A549 (cell line): ENCODE data around the gene PLCD1. TPM values are rescaled to one million over a fixed set of nuclear protein-coding genes. Genes with fewer than 3 reads are reported as not detected.

Source experiments
- ATAC-seq, 2 experiments: fragments of 200-7000 bp in 1 of 2; fragments of >200 bp in 1 of 2; cut with Nextera tagmentation in 1 of 2; cut with Tn5 transposase in 1 of 2; 3 replicates each; pipeline versions ENCODE4 v1.8.0 to v1.9.1; 2018 to 2020; ENCODE audit warnings: mild to moderate bottlenecking in 1 of 2, moderate library complexity in 1 of 2
- CTCF ChIA-PET: fragments of 300-600 bp; sonication (Branson Sonifier 250); formaldehyde crosslinking; extraction: SDS; loops from one replicate; lab custom pipeline; 2021; ENCODE audit warnings: antibody characterized with exemption, inconsistent platforms; lab: Yijun Ruan, JAX
- POLR2A ChIA-PET: fragments of 350-600 bp; formaldehyde crosslinking; extraction: SDS; loops from one replicate; lab custom pipeline; 2021; ENCODE audit warnings: antibody characterized with exemption, inconsistent platforms; lab: Yijun Ruan, JAX
- DNase-seq, 2 experiments: peaks; one replicate each; pipeline versions ENCODE4 v3.0.0 to v3.0.0-alpha.2; 2011 to 2016; ENCODE audit warnings: low read depth in 1 of 2, low spot score in 1 of 2
- FAIRE-seq: peaks from 2 replicates; lab custom pipeline; 2011; peaks lifted over from hg19 to GRCh38; lab: Jason Lieb, UNC
- H3K27ac ChIP-seq, 2 experiments: fragments of >200 bp; sonication (Bioruptor Twin); formaldehyde crosslinking; 3 replicates each; pipeline ENCODE4 v1.5.1; 2016 to 2017
- H3K4me1 ChIP-seq: fragments of >200 bp; sonication (Bioruptor Twin); formaldehyde crosslinking; 3 replicates; pipeline ENCODE4 v1.6.1; 2016
- H3K4me2 ChIP-seq: fragments of >200 bp; sonication (Bioruptor Twin); formaldehyde crosslinking; 3 replicates; pipeline ENCODE4 v1.6.1; 2016
- H3K4me3 ChIP-seq: fragments of >200 bp; sonication (Bioruptor Twin); formaldehyde crosslinking; 3 replicates; pipeline ENCODE4 v1.5.1; 2016
- H3K9me3 ChIP-seq: fragments of >200 bp; sonication (Bioruptor Twin); formaldehyde crosslinking; 3 replicates; pipeline ENCODE4 v1.6.1; 2016
- CHD2 ChIP-seq: fragments of 150-350 bp; IDR thresholded peaks from 2 replicates; pipeline ENCODE4 v1.6.1; 2014; ENCODE audit warnings: low read length; ENCODE audit not compliant: partially characterized antibody
- CTCF ChIP-seq: fragments of >200 bp; sonication (Bioruptor Twin); formaldehyde crosslinking; IDR thresholded peaks from 3 replicates; pipeline ENCODE4 v1.5.1; 2016
- FOSB ChIP-seq: fragments of 250-450 bp; sonication (Bioruptor Pico); IDR thresholded peaks from 2 replicates; pipeline ENCODE4 v1.5.0; 2020; ENCODE audit warnings: mild to moderate bottlenecking, moderate library complexity
- FOSL2 ChIP-seq, 2 experiments: fragments of 450-650 bp in 1 of 2; fragments of >200 bp in 1 of 2; sonication (Bioruptor Twin) in 1 of 2; formaldehyde crosslinking; IDR thresholded peaks; 2 replicates each; pipeline versions ENCODE4 v1.5.0 to v1.6.1; 2016 to 2020; ENCODE audit warnings: mild to moderate bottlenecking in 1 of 2, moderate library complexity in 1 of 2
- GATA3 ChIP-seq: IDR thresholded peaks from 2 replicates; pipeline ENCODE4 v1.6.1; 2012; ENCODE audit warnings: borderline replicate concordance
- HEYL ChIP-seq: fragments of 250-450 bp; sonication (Bioruptor Pico); IDR thresholded peaks from 2 replicates; pipeline ENCODE4 v1.8.0; 2021; ENCODE audit warnings: mild to moderate bottlenecking, moderate library complexity
- HOXA7 ChIP-seq: fragments of 250-450 bp; sonication (Bioruptor Pico); IDR thresholded peaks from 2 replicates; pipeline ENCODE4 v1.5.0; 2020; ENCODE audit warnings: mild to moderate bottlenecking, moderate library complexity
- MAX ChIP-seq: IDR thresholded peaks from 2 replicates; pipeline ENCODE4 v1.6.1; 2012
- MYC ChIP-seq: IDR thresholded peaks from 2 replicates; pipeline ENCODE4 v1.6.1; 2012; ENCODE audit warnings: mild to moderate bottlenecking, inconsistent platforms, low read length, improper control_type of control experiment, borderline replicate concordance
- NFE2L2 ChIP-seq: fragments of 150-350 bp; conservative IDR thresholded peaks from 2 replicates; pipeline ENCODE4 v1.6.1; 2014; ENCODE audit warnings: low read length
- PBX3 ChIP-seq: IDR thresholded peaks from 2 replicates; pipeline ENCODE4 v1.6.1; 2012
- RAD21 ChIP-seq, 2 experiments: fragments of >200 bp in 1 of 2; sonication (Bioruptor Twin) in 1 of 2; formaldehyde crosslinking in 1 of 2; IDR thresholded peaks in 1 of 2; conservative IDR thresholded peaks in 1 of 2; 2 replicates in 1 of 2; 3 replicates in 1 of 2; pipeline ENCODE4 v1.6.1; 2012 to 2018; ENCODE audit warnings: inconsistent platforms in 1 of 2
- SMC3 ChIP-seq: fragments of >200 bp; sonication (Bioruptor Twin); formaldehyde crosslinking; IDR thresholded peaks from 3 replicates; pipeline ENCODE4 v1.6.1; 2018; ENCODE audit warnings: inconsistent platforms
- SREBF2 ChIP-seq: fragments of 450-650 bp; IDR thresholded peaks from 2 replicates; pipeline ENCODE4 v1.6.1; 2014; ENCODE audit warnings: mild to moderate bottlenecking, moderate library complexity
- TP53 ChIP-seq: fragments of 250-450 bp; sonication (Bioruptor Pico); IDR thresholded peaks from 2 replicates; pipeline ENCODE4 v1.5.0; 2021; ENCODE audit warnings: mild to moderate bottlenecking, moderate library complexity
- WGBS: methylation state at CpG from one replicate; pipeline ENCODE4 v1.1.6; 2017; ENCODE audit errors: missing lambda C conversion rate; 5-methylcytosine and 5-hydroxymethylcytosine counted together
- polyA plus RNA-seq, 4 experiments: library from polyadenylated mRNA; depleted of rRNA in 3 of 4; stranded (reverse); fragments of >200 nt; fragmentation: RNase III in 1 of 4; extraction: RNeasy Plus Mini Kit Qiagen cat#74134 plus additional on column Dnase treatment in 1 of 4; gene quantifications; 2 replicates in 3 of 4; 3 replicates in 1 of 4; pipeline ENCODE4 v1.2.3, GENCODE V29; 2011 to 2017
- TF ChIP-seq, protein P1 (sequence below): fragments of >200 bp; sonication (Bioruptor Twin); formaldehyde crosslinking; IDR thresholded peaks from 2 replicates; pipeline ENCODE4 v1.6.1; 2016
- TF ChIP-seq, protein P2 (sequence below): fragments of 200-600 bp; sonication (generic); IDR thresholded peaks from 2 replicates; pipeline ENCODE4 v1.6.1; 2016; ENCODE audit warnings: antibody characterized with exemption, mild to moderate bottlenecking, moderate library complexity
- TF ChIP-seq, protein P3 (sequence below): IDR thresholded peaks from 2 replicates; pipeline ENCODE4 v1.6.1; 2012; ENCODE audit warnings: low read depth, borderline replicate concordance

Gene PLCD1
- polyA plus RNA-seq, 2 of the 4 experiments (the other 2 are of a cell fraction): 3.9 to 4.8 TPM

DNA sequence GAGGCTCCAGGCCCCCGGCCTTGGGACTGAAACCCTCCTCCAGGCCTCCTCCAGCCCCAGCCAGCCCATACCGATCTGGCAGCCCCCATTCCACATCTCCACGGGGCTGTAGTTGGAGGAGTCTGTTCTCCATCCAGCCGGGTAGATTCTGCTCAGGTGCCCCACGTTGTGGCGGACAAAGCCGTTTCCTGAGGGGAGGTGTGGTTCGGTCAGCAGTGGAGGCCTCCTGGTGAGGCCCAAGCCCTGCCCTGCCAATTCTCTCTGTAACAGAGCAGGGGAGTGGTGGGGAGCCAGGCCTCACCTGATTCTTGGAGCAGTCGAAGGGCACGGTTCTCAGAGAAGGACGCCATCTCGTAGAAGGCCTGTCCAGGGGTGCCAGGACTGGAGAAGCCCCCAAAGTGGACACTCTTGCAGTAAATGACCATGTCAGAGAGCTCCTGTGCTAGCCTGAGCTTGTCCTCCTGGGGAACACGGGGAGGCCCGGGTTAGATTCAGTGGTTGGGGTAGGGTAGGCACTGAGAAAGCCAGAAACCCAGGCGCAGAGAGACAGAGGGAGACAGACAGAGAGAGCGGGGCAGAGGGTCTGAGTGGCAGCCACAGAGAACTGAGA lies 20.4 kb downstream of the PLCD1 start:
- WGBS: 83% methylated on average over 14 of the region's 16 CpGs
- Histone ChIP-seq H3K9me3 (no peaks in the 10 kb centered on the region), H3K4me3 (no peak overlapping the region), H3K4me2 (no peak overlapping the region), H3K4me1 (0 out of 3 replicates have a peak, but pooled peaks cover 2% of the 10 kb centered on the region), H3K27ac (no peak overlapping the region)
- no peak for DNase-seq
- ChIA-PET POLR2A (no interaction called here), CTCF (interaction anchor here (0.6 kb wide), 1 partner anchor 12 kb away, joined by 3 read pairs; no protein-coding TSS in a partner anchor)
- no peak for FAIRE-seq
- no peak for ATAC-seq
- TF ChIP-seq, protein P1, sequence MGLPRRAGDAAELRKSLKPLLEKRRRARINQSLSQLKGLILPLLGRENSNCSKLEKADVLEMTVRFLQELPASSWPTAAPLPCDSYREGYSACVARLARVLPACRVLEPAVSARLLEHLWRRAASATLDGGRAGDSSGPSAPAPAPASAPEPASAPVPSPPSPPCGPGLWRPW: no peak
- TF ChIP-seq PBX3 (no peak), HOXA7 (CRISPR knock-in tag) (no peak), FOSL2 (IDR thresholded peaks at IDR 0.05) (no peak), FOSL2 (CRISPR knock-in tag; IDR thresholded peaks at IDR 0.05) (no peak), FOSB (CRISPR knock-in tag) (no peak), RAD21 (conservative IDR thresholded peaks at IDR 0.05 in 1 of 2, IDR thresholded peaks at IDR 0.05 in 1 of 2) (no peak), SREBF2 (no peak), SMC3 (no peak), MAX (no peak), MYC (no peak), CHD2 (no peak), TP53 (CRISPR knock-in tag) (no peak)
- TF ChIP-seq, protein P2, sequence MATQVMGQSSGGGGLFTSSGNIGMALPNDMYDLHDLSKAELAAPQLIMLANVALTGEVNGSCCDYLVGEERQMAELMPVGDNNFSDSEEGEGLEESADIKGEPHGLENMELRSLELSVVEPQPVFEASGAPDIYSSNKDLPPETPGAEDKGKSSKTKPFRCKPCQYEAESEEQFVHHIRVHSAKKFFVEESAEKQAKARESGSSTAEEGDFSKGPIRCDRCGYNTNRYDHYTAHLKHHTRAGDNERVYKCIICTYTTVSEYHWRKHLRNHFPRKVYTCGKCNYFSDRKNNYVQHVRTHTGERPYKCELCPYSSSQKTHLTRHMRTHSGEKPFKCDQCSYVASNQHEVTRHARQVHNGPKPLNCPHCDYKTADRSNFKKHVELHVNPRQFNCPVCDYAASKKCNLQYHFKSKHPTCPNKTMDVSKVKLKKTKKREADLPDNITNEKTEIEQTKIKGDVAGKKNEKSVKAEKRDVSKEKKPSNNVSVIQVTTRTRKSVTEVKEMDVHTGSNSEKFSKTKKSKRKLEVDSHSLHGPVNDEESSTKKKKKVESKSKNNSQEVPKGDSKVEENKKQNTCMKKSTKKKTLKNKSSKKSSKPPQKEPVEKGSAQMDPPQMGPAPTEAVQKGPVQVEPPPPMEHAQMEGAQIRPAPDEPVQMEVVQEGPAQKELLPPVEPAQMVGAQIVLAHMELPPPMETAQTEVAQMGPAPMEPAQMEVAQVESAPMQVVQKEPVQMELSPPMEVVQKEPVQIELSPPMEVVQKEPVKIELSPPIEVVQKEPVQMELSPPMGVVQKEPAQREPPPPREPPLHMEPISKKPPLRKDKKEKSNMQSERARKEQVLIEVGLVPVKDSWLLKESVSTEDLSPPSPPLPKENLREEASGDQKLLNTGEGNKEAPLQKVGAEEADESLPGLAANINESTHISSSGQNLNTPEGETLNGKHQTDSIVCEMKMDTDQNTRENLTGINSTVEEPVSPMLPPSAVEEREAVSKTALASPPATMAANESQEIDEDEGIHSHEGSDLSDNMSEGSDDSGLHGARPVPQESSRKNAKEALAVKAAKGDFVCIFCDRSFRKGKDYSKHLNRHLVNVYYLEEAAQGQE: no peak
- TF ChIP-seq, protein P3, sequence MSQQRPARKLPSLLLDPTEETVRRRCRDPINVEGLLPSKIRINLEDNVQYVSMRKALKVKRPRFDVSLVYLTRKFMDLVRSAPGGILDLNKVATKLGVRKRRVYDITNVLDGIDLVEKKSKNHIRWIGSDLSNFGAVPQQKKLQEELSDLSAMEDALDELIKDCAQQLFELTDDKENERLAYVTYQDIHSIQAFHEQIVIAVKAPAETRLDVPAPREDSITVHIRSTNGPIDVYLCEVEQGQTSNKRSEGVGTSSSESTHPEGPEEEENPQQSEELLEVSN: no peak

GRCh38 chr3:38008191-38008701 lies 21.2 kb downstream of the PLCD1 start:
- ChIA-PET POLR2A (no interaction called here), CTCF (no interaction called here)
- H3K4me3 ChIP-seq: no peak overlapping the region
- no peaks in the 10 kb centered on the region for H3K9me3 ChIP-seq
- no peak overlapping the region for H3K4me2 ChIP-seq
- 0 out of 3 replicates have a peak, but pooled peaks cover 4% of the 10 kb centered on the region for H3K4me1 ChIP-seq
- ATAC-seq (no peak), FAIRE-seq (no peak), DNase-seq (no peak)
- 89% methylated on average over 19 of the region's 19 CpGs for WGBS
- H3K27ac ChIP-seq: no peak overlapping the region
- TF ChIP-seq GATA3 (no peak), CTCF (no peak), FOSL2 (IDR thresholded peaks at IDR 0.05) (no peak), FOSL2 (CRISPR knock-in tag; IDR thresholded peaks at IDR 0.05) (no peak), NFE2L2 (no peak), HEYL (CRISPR knock-in tag) (no peak), MYC (no peak), RAD21 (conservative IDR thresholded peaks at IDR 0.05 in 1 of 2, IDR thresholded peaks at IDR 0.05 in 1 of 2) (no peak)
- TF ChIP-seq, all 56 proteins: peak for 0
